Liver (tissue), 9 donors: ENCODE data around the gene RCAN3. TPM values are rescaled to one million over a fixed set of nuclear protein-coding genes. Genes with fewer than 3 reads are reported as not detected.
"Not testable (repeated sequence)": the region's sequence is repeated elsewhere in the genome, so short reads cannot be mapped to it uniquely, and the experiment has no call there.

Experiments
- DNase-seq: peaks from one replicate; pipeline ENCODE4 v3.0.0-alpha.2; 2017; ENCODE audit warnings: low spot score
- H3K27ac ChIP-seq, 2 donors: one replicate each; pipeline ENCODE4 v1.7.0; 2013; ENCODE audit warnings: inconsistent platforms in 2 of 2, low read length in 2 of 2, control low read depth in 1 of 2, low read depth in 1 of 2, mild to moderate bottlenecking in 1 of 2
- H3K27me3 ChIP-seq, 4 donors: one replicate each; pipeline versions ENCODE4 v1.6.1 to v1.7.0; 2013; ENCODE audit warnings: low read length in 3 of 4, inconsistent platforms in 1 of 4, mild to moderate bottlenecking in 1 of 4, moderate library complexity in 1 of 4; ENCODE audit not compliant: control insufficient read depth in 4 of 4, insufficient read depth in 4 of 4
- H3K36me3 ChIP-seq, 4 donors: one replicate each; pipeline versions ENCODE4 v1.6.1 to v1.7.0; 2013; ENCODE audit warnings: low read length in 3 of 4, mild to moderate bottlenecking in 3 of 4, low read depth in 1 of 4, moderate library complexity in 1 of 4; ENCODE audit not compliant: control insufficient read depth in 4 of 4, insufficient read depth in 3 of 4
- H3K4me1 ChIP-seq, 4 donors: one replicate each; pipeline versions ENCODE4 v1.6.1 to v1.7.0; 2013; ENCODE audit warnings: low read length in 3 of 4, mild to moderate bottlenecking in 3 of 4, moderate library complexity in 1 of 4; ENCODE audit not compliant: control insufficient read depth in 4 of 4, insufficient read depth in 4 of 4
- H3K4me3 ChIP-seq, 3 donors: one replicate each; pipeline versions ENCODE4 v1.6.1 to v1.7.0; 2013; ENCODE audit warnings: low read length in 3 of 3, control low read depth in 1 of 3, low read depth in 1 of 3, mild to moderate bottlenecking in 1 of 3
- H3K9ac ChIP-seq, 2 donors: one replicate each; pipeline ENCODE4 v1.7.0; 2013; ENCODE audit warnings: low read length in 2 of 2, mild to moderate bottlenecking in 2 of 2, moderate library complexity in 2 of 2, control low read depth in 1 of 2, low read depth in 1 of 2
- H3K9me3 ChIP-seq, 4 donors: one replicate each; pipeline versions ENCODE4 v1.6.1 to v1.7.0; 2013; ENCODE audit warnings: low read length in 3 of 4; ENCODE audit not compliant: control insufficient read depth in 4 of 4
- EGR1 ChIP-seq, 2 donors: IDR thresholded peaks; 2 replicates each; pipeline ENCODE4 v1.6.1; 2016 to 2018; ENCODE audit warnings: antibody characterized with exemption in 2 of 2, low read depth in 2 of 2
- FOXA1 ChIP-seq: IDR thresholded peaks from 2 replicates; pipeline ENCODE4 v1.6.1; 2016; ENCODE audit warnings: antibody characterized with exemption
- HNF4A ChIP-seq, 2 donors: conservative IDR thresholded peaks; 2 replicates each; pipeline ENCODE4 v1.6.1; 2016; ENCODE audit warnings: antibody characterized with exemption in 2 of 2, mild to moderate bottlenecking in 2 of 2
- HNF4G ChIP-seq: IDR thresholded peaks from 2 replicates; pipeline ENCODE4 v1.6.1; 2016; ENCODE audit warnings: antibody characterized with exemption
- JUND ChIP-seq, 2 donors: IDR thresholded peaks; 2 replicates each; pipeline ENCODE4 v1.6.1; 2016; ENCODE audit warnings: antibody characterized with exemption in 2 of 2
- RAD21 ChIP-seq, 2 donors: IDR thresholded peaks; 2 replicates each; pipeline ENCODE4 v1.6.1; 2016; ENCODE audit warnings: antibody characterized with exemption in 2 of 2, mild to moderate bottlenecking in 2 of 2
- RXRA ChIP-seq, 2 donors: IDR thresholded peaks; 2 replicates each; pipeline ENCODE4 v1.6.1; 2017 to 2018; ENCODE audit warnings: antibody characterized with exemption in 2 of 2, mild to moderate bottlenecking in 1 of 2
- SP1 ChIP-seq: IDR thresholded peaks from 2 replicates; pipeline ENCODE4 v1.6.1; 2018; ENCODE audit warnings: antibody characterized with exemption, mild to moderate bottlenecking
- TAF1 ChIP-seq: conservative IDR thresholded peaks from 2 replicates; pipeline ENCODE4 v1.6.1; 2016; ENCODE audit warnings: antibody characterized with exemption, mild to moderate bottlenecking
- YY1 ChIP-seq: IDR thresholded peaks from 2 replicates; pipeline ENCODE4 v1.6.1; 2016; ENCODE audit warnings: antibody characterized with exemption, mild to moderate bottlenecking
- WGBS: extraction: QIAGEN DNeasy Blood & Tissue Kit; methylation state at CpG from one replicate; pipeline ENCODE4 v1.1.7; 2013; 5-methylcytosine and 5-hydroxymethylcytosine counted together
- polyA plus RNA-seq, 2 donors: library from polyadenylated mRNA; stranded (reverse) in 1 of 2; unstranded in 1 of 2; fragments of 200-250 nt in 1 of 2; fragments of >200 nt in 1 of 2; fragmentation: Nextera tagmentation in 1 of 2; extraction: Ambion mirVana in 1 of 2; gene quantifications; one replicate each; pipeline versions ENCODE4 v1.2.1 to v1.2.3, GENCODE V29; 2013 to 2015
- total RNA-seq, 2 donors: library from RNA; depleted of rRNA; stranded (reverse); fragments of >200 nt; gene quantifications; one replicate each; pipeline ENCODE4 v1.2.3, GENCODE V29; 2014
- TF ChIP-seq, protein P1 (sequence below): IDR thresholded peaks from 2 replicates; pipeline ENCODE4 v1.6.1; 2016; ENCODE audit warnings: antibody characterized with exemption, mild to moderate bottlenecking
- TF ChIP-seq, protein P2 (sequence below): IDR thresholded peaks from 2 replicates; pipeline ENCODE4 v1.6.1; 2016; ENCODE audit warnings: antibody characterized with exemption
- TF ChIP-seq, protein P3 (sequence below): IDR thresholded peaks from 2 replicates; pipeline ENCODE4 v1.6.1; 2016; ENCODE audit warnings: antibody characterized with exemption
- TF ChIP-seq, protein P4 (sequence below): IDR thresholded peaks from 2 replicates; pipeline ENCODE4 v1.6.1; 2016; ENCODE audit warnings: antibody characterized with exemption
- donor health status: healthy.
- donor health status: healthy.
- donor health status: healthy.
- donor health status: healthy.
- donor health status: healthy.

The RCAN3 gene
- total and polyA plus RNA-seq, 4 donors: 0.97 to 3.1 (median 1.2) TPM

DNA sequence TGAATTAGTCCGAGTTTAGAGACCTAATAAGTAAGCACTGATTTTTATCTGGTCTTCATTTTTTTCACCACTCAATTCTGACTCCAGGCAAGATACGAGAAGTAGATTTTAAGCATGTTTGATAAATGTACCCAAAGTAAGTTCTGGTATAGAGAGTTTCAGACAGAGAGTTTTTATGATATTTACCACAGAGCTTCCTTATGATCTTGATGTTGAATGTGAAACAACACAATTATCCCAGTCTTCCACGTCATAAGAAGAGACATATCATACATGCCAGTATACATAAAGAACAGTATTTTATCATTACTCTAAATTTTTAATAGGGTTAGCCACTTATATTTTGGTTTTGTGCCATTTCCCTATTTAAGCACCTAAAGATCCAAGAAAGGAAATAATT, 45.4 kb downstream of the RCAN3 start (continued):
- TF ChIP-seq, protein P1, sequence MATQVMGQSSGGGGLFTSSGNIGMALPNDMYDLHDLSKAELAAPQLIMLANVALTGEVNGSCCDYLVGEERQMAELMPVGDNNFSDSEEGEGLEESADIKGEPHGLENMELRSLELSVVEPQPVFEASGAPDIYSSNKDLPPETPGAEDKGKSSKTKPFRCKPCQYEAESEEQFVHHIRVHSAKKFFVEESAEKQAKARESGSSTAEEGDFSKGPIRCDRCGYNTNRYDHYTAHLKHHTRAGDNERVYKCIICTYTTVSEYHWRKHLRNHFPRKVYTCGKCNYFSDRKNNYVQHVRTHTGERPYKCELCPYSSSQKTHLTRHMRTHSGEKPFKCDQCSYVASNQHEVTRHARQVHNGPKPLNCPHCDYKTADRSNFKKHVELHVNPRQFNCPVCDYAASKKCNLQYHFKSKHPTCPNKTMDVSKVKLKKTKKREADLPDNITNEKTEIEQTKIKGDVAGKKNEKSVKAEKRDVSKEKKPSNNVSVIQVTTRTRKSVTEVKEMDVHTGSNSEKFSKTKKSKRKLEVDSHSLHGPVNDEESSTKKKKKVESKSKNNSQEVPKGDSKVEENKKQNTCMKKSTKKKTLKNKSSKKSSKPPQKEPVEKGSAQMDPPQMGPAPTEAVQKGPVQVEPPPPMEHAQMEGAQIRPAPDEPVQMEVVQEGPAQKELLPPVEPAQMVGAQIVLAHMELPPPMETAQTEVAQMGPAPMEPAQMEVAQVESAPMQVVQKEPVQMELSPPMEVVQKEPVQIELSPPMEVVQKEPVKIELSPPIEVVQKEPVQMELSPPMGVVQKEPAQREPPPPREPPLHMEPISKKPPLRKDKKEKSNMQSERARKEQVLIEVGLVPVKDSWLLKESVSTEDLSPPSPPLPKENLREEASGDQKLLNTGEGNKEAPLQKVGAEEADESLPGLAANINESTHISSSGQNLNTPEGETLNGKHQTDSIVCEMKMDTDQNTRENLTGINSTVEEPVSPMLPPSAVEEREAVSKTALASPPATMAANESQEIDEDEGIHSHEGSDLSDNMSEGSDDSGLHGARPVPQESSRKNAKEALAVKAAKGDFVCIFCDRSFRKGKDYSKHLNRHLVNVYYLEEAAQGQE: no peak
- TF ChIP-seq TAF1 (no peak), FOXA1 (no peak), EGR1 (IDR thresholded peaks at IDR 0.05; ENCODE audit: low read depth in 2 of 2) (no peak), YY1 (no peak), SP1 (no peak), HNF4A (conservative IDR thresholded peaks at IDR 0.05) (no peak), JUND (IDR thresholded peaks at IDR 0.05) (no peak)

DNA sequence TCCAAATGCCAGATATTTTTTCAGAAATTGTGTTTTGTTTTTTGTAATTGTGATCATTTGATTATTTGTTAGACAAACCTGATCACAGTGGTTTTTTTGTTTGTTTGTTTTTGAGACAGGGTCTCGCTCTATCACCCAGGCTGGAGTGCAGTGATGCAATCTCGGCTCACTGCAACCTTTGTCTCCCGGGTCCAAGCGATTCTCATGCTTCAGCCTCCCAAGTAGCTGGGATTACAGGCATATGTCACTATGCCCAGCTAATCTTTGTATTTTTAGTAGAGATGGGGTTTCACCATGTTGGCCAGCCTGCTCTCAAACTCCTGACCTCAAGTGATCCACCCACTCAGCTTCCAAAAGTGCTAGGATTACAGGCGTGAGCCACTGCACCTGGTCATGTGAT, 46.6 kb downstream of the RCAN3 start:
- not testable (repeated sequence) for DNase-seq, H3K4me3 ChIP-seq, H3K36me3 ChIP-seq, H3K9me3 ChIP-seq, H3K9ac ChIP-seq, H3K27me3 ChIP-seq
- TF ChIP-seq, protein P2, sequence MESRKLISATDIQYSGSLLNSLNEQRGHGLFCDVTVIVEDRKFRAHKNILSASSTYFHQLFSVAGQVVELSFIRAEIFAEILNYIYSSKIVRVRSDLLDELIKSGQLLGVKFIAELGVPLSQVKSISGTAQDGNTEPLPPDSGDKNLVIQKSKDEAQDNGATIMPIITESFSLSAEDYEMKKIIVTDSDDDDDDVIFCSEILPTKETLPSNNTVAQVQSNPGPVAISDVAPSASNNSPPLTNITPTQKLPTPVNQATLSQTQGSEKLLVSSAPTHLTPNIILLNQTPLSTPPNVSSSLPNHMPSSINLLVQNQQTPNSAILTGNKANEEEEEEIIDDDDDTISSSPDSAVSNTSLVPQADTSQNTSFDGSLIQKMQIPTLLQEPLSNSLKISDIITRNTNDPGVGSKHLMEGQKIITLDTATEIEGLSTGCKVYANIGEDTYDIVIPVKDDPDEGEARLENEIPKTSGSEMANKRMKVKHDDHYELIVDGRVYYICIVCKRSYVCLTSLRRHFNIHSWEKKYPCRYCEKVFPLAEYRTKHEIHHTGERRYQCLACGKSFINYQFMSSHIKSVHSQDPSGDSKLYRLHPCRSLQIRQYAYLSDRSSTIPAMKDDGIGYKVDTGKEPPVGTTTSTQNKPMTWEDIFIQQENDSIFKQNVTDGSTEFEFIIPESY: peak; percentile 43
- TF ChIP-seq, protein P1: peak; percentile 48
- peak; percentile 92 for TF ChIP-seq HNF4G
- peak; percentile 96 to 97 for TF ChIP-seq HNF4A (conservative IDR thresholded peaks at IDR 0.05)
- peak; percentile 66 to 89 for TF ChIP-seq JUND (IDR thresholded peaks at IDR 0.05)
- peak in 1 of 2 donors; percentile 75 for TF ChIP-seq EGR1 (IDR thresholded peaks at IDR 0.05; ENCODE audit: low read depth in 2 of 2)
- TF ChIP-seq RAD21 (IDR thresholded peaks at IDR 0.05): peak in 1 of 2 donors; percentile 18
- peak; percentile 76 for TF ChIP-seq SP1
- TF ChIP-seq RXRA (IDR thresholded peaks at IDR 0.05): peak; percentile 81 to 85
- TF ChIP-seq, protein P3, sequence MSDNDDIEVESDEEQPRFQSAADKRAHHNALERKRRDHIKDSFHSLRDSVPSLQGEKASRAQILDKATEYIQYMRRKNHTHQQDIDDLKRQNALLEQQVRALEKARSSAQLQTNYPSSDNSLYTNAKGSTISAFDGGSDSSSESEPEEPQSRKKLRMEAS: peak; percentile 64
- TF ChIP-seq, protein P4, sequence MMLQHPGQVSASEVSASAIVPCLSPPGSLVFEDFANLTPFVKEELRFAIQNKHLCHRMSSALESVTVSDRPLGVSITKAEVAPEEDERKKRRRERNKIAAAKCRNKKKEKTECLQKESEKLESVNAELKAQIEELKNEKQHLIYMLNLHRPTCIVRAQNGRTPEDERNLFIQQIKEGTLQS: peak; percentile 85
- peak; percentile 54 for TF ChIP-seq YY1
- peak overlapping the region; percentile 31 to 51 for H3K27ac ChIP-seq
- H3K4me1 ChIP-seq: peaks cover 0 to 34% (median 25%) of the 10 kb centered on the region in 4 donors
- WGBS: 35% methylated on average over 5 of the region's 5 CpGs
